ENCODE results near the gene ASTN2.
"Not testable (repeated sequence)": the region's sequence is repeated elsewhere in the genome, so short reads cannot be mapped to it uniquely, and the experiment has no call there.

The ASTN2 gene

GRCh38 chr9:117098331-117098730 is 316.5 kb downstream of the ASTN2 start:
- no peak for DNase-seq

GRCh38 chr9:117097761-117098160 is 317.1 kb downstream of the ASTN2 start:
- no peak for DNase-seq

- no peak for DNase-seq
Measured at GRCh38 chr9:117096138-117096537, 318.7 kb downstream of the ASTN2 start.

- DNase-seq = no peak
Measured at GRCh38 chr9:117095081-117095480, 319.8 kb downstream of the ASTN2 start.

GRCh38 chr9:117093891-117094844 is 320.7 kb downstream of the ASTN2 start:
- DNase-seq = peak; percentile 15

GRCh38 chr9:117092582-117092981 is 322.3 kb downstream of the ASTN2 start:
- no peak for DNase-seq

GRCh38 chr9:117091529-117091928 is 323.3 kb downstream of the ASTN2 start:
- no peak for DNase-seq

GRCh38 chr9:117088786-117089185 is 326.1 kb downstream of the ASTN2 start:
- DNase-seq = no peak

- DNase-seq = no peak
Measured at GRCh38 chr9:117088140-117088539, 326.7 kb downstream of the ASTN2 start.

GRCh38 chr9:117084221-117084620 is 330.6 kb downstream of the ASTN2 start:
- DNase-seq = no peak

- no peak for DNase-seq
Measured at GRCh38 chr9:117083559-117083958, 331.3 kb downstream of the ASTN2 start.

GRCh38 chr9:117081641-117082317 is 333.1 kb downstream of the ASTN2 start:
- no peak for DNase-seq

GRCh38 chr9:117080765-117081390 is 334.0 kb downstream of the ASTN2 start:
- DNase-seq = no peak

GRCh38 chr9:117076571-117077290 is 338.1 kb downstream of the ASTN2 start:
- DNase-seq = no peak

GRCh38 chr9:117075636-117076035 is 339.2 kb downstream of the ASTN2 start:
- no peak for DNase-seq

GRCh38 chr9:117074784-117075520 is 339.9 kb downstream of the ASTN2 start:
- no peak for DNase-seq

- no peak for DNase-seq
Measured at GRCh38 chr9:117074342-117074662, 340.6 kb downstream of the ASTN2 start.

GRCh38 chr9:117073539-117074341 is 341.1 kb downstream of the ASTN2 start:
- DNase-seq = peak; percentile 19

- no peak for DNase-seq
Measured at GRCh38 chr9:117073071-117073470, 341.8 kb downstream of the ASTN2 start.

- DNase-seq = no peak
Measured at GRCh38 chr9:117072216-117072615, 342.6 kb downstream of the ASTN2 start.

GRCh38 chr9:117071673-117072207 is 343.1 kb downstream of the ASTN2 start:
- DNase-seq = not testable (repeated sequence)
